NT2/D1 (cell line): ENCODE results near the gene LPP.

Source experiments
- DNase-seq: peaks from one replicate; pipeline ENCODE4 v3.0.0-alpha.2; 2011; ENCODE audit warnings: low read depth, low spot score
- H3K27me3 ChIP-seq: 2 replicates; pipeline ENCODE4 v1.6.0; 2011; ENCODE audit warnings: mild to moderate bottlenecking; ENCODE audit not compliant: insufficient read length, insufficient read depth
- H3K36me3 ChIP-seq: 2 replicates; pipeline ENCODE4 v1.6.1; 2011; ENCODE audit warnings: mild to moderate bottlenecking, low read length, mixed read lengths; ENCODE audit not compliant: insufficient read depth, insufficient read length
- H3K4me1 ChIP-seq: 2 replicates; pipeline ENCODE4 v1.5.1; 2011; ENCODE audit not compliant: insufficient read depth, insufficient read length
- H3K4me3 ChIP-seq: 2 replicates; pipeline ENCODE4 v1.5.1; 2011; ENCODE audit warnings: low read depth; ENCODE audit not compliant: insufficient read length
- H3K9ac ChIP-seq: 2 replicates; pipeline ENCODE4 v1.6.0; 2011; ENCODE audit warnings: low read depth; ENCODE audit not compliant: insufficient read length
- H3K9me3 ChIP-seq: 2 replicates; pipeline ENCODE4 v1.5.1; 2011; ENCODE audit warnings: mild to moderate bottlenecking, low read length; ENCODE audit not compliant: insufficient read depth
- SUZ12 ChIP-seq: IDR thresholded peaks from 2 replicates; pipeline ENCODE4 v1.6.1; 2011; ENCODE audit not compliant: insufficient read length, insufficient read depth; ENCODE audit errors: extremely low read depth
- YY1 ChIP-seq: IDR thresholded peaks from 2 replicates; pipeline ENCODE4 v1.6.1; 2011; ENCODE audit not compliant: insufficient read length, insufficient read depth
- ZNF274 ChIP-seq: IDR thresholded peaks from 2 replicates; pipeline ENCODE4 v1.6.1; 2011; ENCODE audit warnings: mild to moderate bottlenecking, low read depth, low read length

The LPP gene

DNA sequence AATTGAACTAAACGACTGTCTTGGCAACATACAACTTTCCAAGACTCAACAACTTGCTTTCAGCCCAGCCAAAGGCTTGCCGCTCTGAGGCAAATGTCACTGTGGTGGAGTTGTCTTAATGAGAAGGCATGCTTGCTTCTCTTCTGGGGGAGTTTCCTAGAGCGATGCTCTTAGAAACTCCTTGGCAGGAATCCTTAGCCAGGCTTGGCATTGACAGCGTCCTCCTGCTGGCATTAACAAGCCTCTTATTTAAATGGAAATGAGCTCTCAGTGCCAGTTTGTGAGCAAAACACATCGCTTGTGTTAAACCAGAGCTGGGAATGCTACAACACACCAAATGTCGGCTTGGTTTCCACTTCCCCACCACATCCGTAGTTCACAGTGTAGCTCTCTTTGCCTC is 752.3 kb downstream of the LPP start:
- DNase-seq, result no peak
- Histone ChIP-seq H3K36me3 (no peaks in the 10 kb centered on the region), H3K9me3 (no peaks in the 10 kb centered on the region), H3K27me3 (no peaks in the 10 kb centered on the region), H3K4me1 (no peaks in the 10 kb centered on the region), H3K9ac (no peak overlapping the region), H3K4me3 (no peak overlapping the region)
- TF ChIP-seq ZNF274 (no peak), SUZ12 (no peak), YY1 (no peak)

- Histone ChIP-seq H3K4me1 (no peaks in the 10 kb centered on the region), H3K36me3 (no peaks in the 10 kb centered on the region), H3K9ac (no peak overlapping the region)
Observed at GRCh38 chr3:188908002-188908850, 754.3 kb downstream of the LPP start.

DNA sequence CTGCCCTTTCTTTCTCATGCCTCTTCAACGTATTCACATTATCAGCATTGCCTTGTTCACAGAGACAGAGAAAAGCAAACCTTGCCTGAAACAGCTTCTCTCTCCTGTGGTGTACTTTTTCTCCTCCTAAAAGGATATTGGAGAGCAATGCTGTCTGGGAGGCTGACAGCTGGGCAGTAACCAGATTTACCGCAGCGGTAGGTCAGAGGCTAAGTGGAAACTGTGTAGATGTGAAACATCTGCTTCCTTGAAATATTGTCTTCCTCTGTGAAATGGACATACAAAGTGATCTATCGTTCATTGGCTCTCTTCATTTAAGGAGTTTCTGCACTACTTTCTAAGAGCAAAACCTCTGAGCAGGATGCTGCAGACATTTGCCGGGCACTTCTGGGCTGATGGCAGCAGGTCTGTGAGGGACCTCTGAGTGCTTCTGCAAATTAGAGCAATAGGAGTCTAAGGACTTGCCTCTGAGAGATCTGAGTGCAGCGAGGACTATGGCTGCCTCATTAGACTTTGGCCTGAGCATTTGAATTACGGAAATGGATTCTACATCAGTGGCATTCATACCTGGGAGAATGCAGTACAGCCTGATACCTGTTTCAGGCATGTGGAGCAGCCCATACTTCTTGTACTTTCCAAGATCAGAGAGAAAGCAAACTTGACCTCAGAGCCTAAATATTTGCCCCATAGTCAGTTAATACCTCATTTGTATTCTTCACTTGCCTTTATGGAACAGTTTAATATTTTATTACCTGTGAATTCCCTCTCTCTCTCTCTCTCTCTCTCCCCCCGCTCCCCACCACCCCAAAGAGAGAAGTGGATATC is 757.3 kb downstream of the LPP start:
- Histone ChIP-seq H3K36me3 (no peaks in the 10 kb centered on the region), H3K9ac (no peak overlapping the region), H3K27me3 (no peaks in the 10 kb centered on the region), H3K9me3 (no peaks in the 10 kb centered on the region), H3K4me1 (no peaks in the 10 kb centered on the region), H3K4me3 (no peak overlapping the region)
- no peak for DNase-seq
- no peak for TF ChIP-seq ZNF274
- no peak for TF ChIP-seq SUZ12
- TF ChIP-seq YY1, result no peak

More at GRCh38 chr3:188908002-188908850, 754.3 kb downstream of the LPP start:
- Histone ChIP-seq H3K9me3 (no peaks in the 10 kb centered on the region), H3K4me3 (no peak overlapping the region), H3K27me3 (no peaks in the 10 kb centered on the region)
- TF ChIP-seq ZNF274, result no peak
- no peak for TF ChIP-seq SUZ12
- no peak for TF ChIP-seq YY1
- no peak for DNase-seq

- no peaks in the 10 kb centered on the region for H3K36me3 ChIP-seq
- no peak for DNase-seq
- H3K27me3 ChIP-seq, result no peaks in the 10 kb centered on the region
- H3K9ac ChIP-seq, result no peak overlapping the region
- H3K9me3 ChIP-seq, result no peaks in the 10 kb centered on the region
- no peaks in the 10 kb centered on the region for H3K4me1 ChIP-seq
- TF ChIP-seq SUZ12 (no peak), ZNF274 (no peak), YY1 (no peak)
- H3K4me3 ChIP-seq, result no peak overlapping the region
Observed at GRCh38 chr3:188913084-188913483, 759.1 kb downstream of the LPP start.

DNA sequence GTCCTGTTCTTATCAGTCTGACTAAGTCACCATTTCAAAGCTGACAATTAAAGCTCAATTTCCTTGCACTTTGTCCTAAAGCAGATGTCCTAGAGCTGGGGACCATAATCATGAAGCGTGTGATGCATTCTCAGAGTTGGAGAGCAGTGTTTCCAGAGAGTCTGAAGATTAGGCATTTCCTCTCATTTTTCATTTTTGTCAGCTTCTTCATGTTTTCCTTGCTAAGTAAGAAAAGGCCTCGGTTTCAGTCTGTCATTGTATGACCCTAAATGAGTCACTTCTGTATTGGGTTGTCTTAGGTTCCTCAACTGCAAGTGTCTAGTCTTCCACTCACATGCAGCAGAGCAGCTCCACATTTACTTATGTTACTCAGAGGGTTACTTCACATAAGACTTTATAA is 760.6 kb downstream of the LPP start:
- H3K9me3 ChIP-seq, result no peaks in the 10 kb centered on the region
- no peak for DNase-seq

GRCh38 chr3:188915127-188915526 is 761.2 kb downstream of the LPP start:
- no peaks in the 10 kb centered on the region for H3K4me1 ChIP-seq
- TF ChIP-seq ZNF274 (no peak), YY1 (no peak), SUZ12 (no peak)
- no peaks in the 10 kb centered on the region for H3K27me3 ChIP-seq
- no peak for DNase-seq
- H3K9ac ChIP-seq, result no peak overlapping the region
- no peaks in the 10 kb centered on the region for H3K9me3 ChIP-seq
- H3K4me3 ChIP-seq, result no peak overlapping the region
- no peaks in the 10 kb centered on the region for H3K36me3 ChIP-seq

More for the DNA sequence above, 760.6 kb downstream of the LPP start:
- Histone ChIP-seq H3K27me3 (no peaks in the 10 kb centered on the region), H3K9ac (no peak overlapping the region), H3K4me3 (no peak overlapping the region), H3K36me3 (no peaks in the 10 kb centered on the region), H3K4me1 (no peaks in the 10 kb centered on the region)
- no peak for TF ChIP-seq YY1
- TF ChIP-seq ZNF274, result no peak
- TF ChIP-seq SUZ12, result no peak

GRCh38 chr3:188916934-188917401 is 763.0 kb downstream of the LPP start:
- DNase-seq, result no peak
- TF ChIP-seq SUZ12, result no peak
- no peak for TF ChIP-seq YY1
- TF ChIP-seq ZNF274, result no peak
- Histone ChIP-seq H3K27me3 (no peaks in the 10 kb centered on the region), H3K9ac (no peak overlapping the region), H3K36me3 (no peaks in the 10 kb centered on the region), H3K9me3 (no peaks in the 10 kb centered on the region), H3K4me1 (no peaks in the 10 kb centered on the region), H3K4me3 (no peak overlapping the region)
